Glutamatergic neuron (in vitro differentiated cells): ENCODE results near the gene GPR32. TPM values are rescaled to one million over a fixed set of nuclear protein-coding genes. Genes with fewer than 3 reads are reported as not detected.
"Not testable (repeated sequence)": the region's sequence is repeated elsewhere in the genome, so short reads cannot be mapped to it uniquely, and the experiment has no call there.

Experiments used
- DNase-seq: peaks from one replicate; pipeline ENCODE4 v3.0.0; 2022
- H3K27ac Mint-ChIP-seq: one replicate; pipeline ENCODE4 v1.8.0; 2020; ENCODE audit warnings: mild to moderate bottlenecking, mixed read lengths, inconsistent platforms; ENCODE audit not compliant: unreplicated experiment
- H3K27me3 Mint-ChIP-seq: one replicate; pipeline ENCODE4 v1.8.0; 2020; ENCODE audit warnings: mild to moderate bottlenecking, moderate library complexity, mixed read lengths, inconsistent platforms; ENCODE audit not compliant: unreplicated experiment
- H3K36me3 Mint-ChIP-seq: one replicate; pipeline ENCODE4 v1.8.0; 2020; ENCODE audit warnings: mild to moderate bottlenecking, mixed read lengths, inconsistent platforms; ENCODE audit not compliant: unreplicated experiment
- H3K4me1 Mint-ChIP-seq: one replicate; pipeline ENCODE4 v1.8.0; 2020; ENCODE audit warnings: mild to moderate bottlenecking, low read depth, mixed read lengths, inconsistent platforms; ENCODE audit not compliant: unreplicated experiment
- H3K4me3 Mint-ChIP-seq: one replicate; pipeline ENCODE4 v1.8.0; 2020; ENCODE audit warnings: mild to moderate bottlenecking, mixed read lengths, inconsistent platforms; ENCODE audit not compliant: unreplicated experiment
- H3K9me3 Mint-ChIP-seq: one replicate; pipeline ENCODE4 v1.8.0; 2020; ENCODE audit warnings: mild to moderate bottlenecking, moderate library complexity, mixed read lengths, inconsistent platforms; ENCODE audit not compliant: unreplicated experiment
- CTCF ChIP-seq: fragments of 200-600 bp; sonication (generic); IDR thresholded peaks from one replicate; pipeline ENCODE4 v1.5.0; 2021; ENCODE audit not compliant: partially characterized antibody, unreplicated experiment
- total RNA-seq: library from RNA; stranded (reverse); fragmentation: NEBNext Ultra II Directional; extraction: Animal tissue kit (Norgen Biotek cat#: 25700); gene quantifications from one replicate; pipeline ENCODE4 v1.2.1, GENCODE V29; 2021; ENCODE audit not compliant: unreplicated experiment

GPR32 gene
- total RNA-seq, 1 donor from 2014 or later: not detected

- Mint-ChIP-seq H3K9me3 (no peaks in the 10 kb centered on the region), H3K27ac (no peak overlapping the region), H3K4me1 (peaks cover 3% of the 10 kb centered on the region), H3K27me3 (peaks cover 2% of the 10 kb centered on the region), H3K4me3 (no peak overlapping the region), H3K36me3 (no peaks in the 10 kb centered on the region)
- no peak for TF ChIP-seq CTCF
- no peak for DNase-seq
Measured at GRCh38 chr19:50739914-50740426, 30.3 kb upstream of the GPR32 start.

GRCh38 chr19:50741179-50741933, 28.9 kb upstream of the GPR32 start:
- Mint-ChIP-seq H3K27me3 (peaks cover 4% of the 10 kb centered on the region), H3K4me1 (peaks cover 3% of the 10 kb centered on the region), H3K9me3 (peaks cover 2% of the 10 kb centered on the region), H3K36me3 (no peaks in the 10 kb centered on the region), H3K4me3 (no peak overlapping the region), H3K27ac (no peak overlapping the region)
- no peak for DNase-seq
- TF ChIP-seq CTCF: no peak

- Mint-ChIP-seq H3K4me1 (peaks cover 3% of the 10 kb centered on the region), H3K36me3 (no peaks in the 10 kb centered on the region), H3K27me3 (peaks cover 7% of the 10 kb centered on the region), H3K4me3 (no peak overlapping the region), H3K27ac (no peak overlapping the region), H3K9me3 (peaks cover 2% of the 10 kb centered on the region)
- no peak for DNase-seq
- TF ChIP-seq CTCF: no peak
Measured at GRCh38 chr19:50743537-50743936, 26.7 kb upstream of the GPR32 start.

- no peaks in the 10 kb centered on the region for H3K36me3 Mint-ChIP-seq
- peaks cover 3% of the 10 kb centered on the region for H3K4me1 Mint-ChIP-seq
- no peak overlapping the region for H3K27ac Mint-ChIP-seq
- no peak for TF ChIP-seq CTCF
- peaks cover 2% of the 10 kb centered on the region for H3K9me3 Mint-ChIP-seq
- no peak for DNase-seq
- H3K4me3 Mint-ChIP-seq: no peak overlapping the region
- H3K27me3 Mint-ChIP-seq: peaks cover 5% of the 10 kb centered on the region
Measured at GRCh38 chr19:50745221-50745620, 25.0 kb upstream of the GPR32 start.

- not testable (repeated sequence) for H3K4me1 Mint-ChIP-seq, DNase-seq, H3K9me3 Mint-ChIP-seq, H3K27me3 Mint-ChIP-seq, H3K36me3 Mint-ChIP-seq, H3K27ac Mint-ChIP-seq, H3K4me3 Mint-ChIP-seq
Measured at GRCh38 chr19:50747141-50747540, 23.1 kb upstream of the GPR32 start.
